Fibroblast of lung (primary cell): ENCODE data around the gene HILPDA. TPM values are rescaled to one million over a fixed set of nuclear protein-coding genes. Genes with fewer than 3 reads are reported as not detected.

Experiments used
- DNase-seq, 2 donors: peaks; one replicate each; pipeline versions ENCODE4 v3.0.0 to v3.0.0-alpha.2; 2010; ENCODE audit warnings: low read depth in 2 of 2
- H2AFZ ChIP-seq: 2 replicates; pipeline ENCODE4 v1.5.1; 2012; ENCODE audit warnings: low read length, control low read depth, inconsistent platforms
- H3K27ac ChIP-seq: 2 replicates; pipeline ENCODE4 v1.5.1; 2011; ENCODE audit warnings: low read length, control low read depth; ENCODE audit not compliant: insufficient read depth
- H3K27me3 ChIP-seq: 2 replicates; pipeline ENCODE4 v1.5.1; 2011; ENCODE audit warnings: mild to moderate bottlenecking, low read length; ENCODE audit not compliant: control insufficient read depth, insufficient read depth
- H3K36me3 ChIP-seq: 2 replicates; pipeline ENCODE4 v1.5.1; 2011; ENCODE audit warnings: low read length; ENCODE audit not compliant: control insufficient read depth, insufficient read depth
- H3K4me1 ChIP-seq: 2 replicates; pipeline ENCODE4 v1.5.1; 2011; ENCODE audit warnings: low read length; ENCODE audit not compliant: control insufficient read depth, insufficient read depth; ENCODE audit errors: extremely low read depth
- H3K4me2 ChIP-seq: 2 replicates; pipeline ENCODE4 v1.5.1; 2011; ENCODE audit warnings: low read length, control low read depth; ENCODE audit not compliant: insufficient read depth; ENCODE audit errors: extremely low read depth
- H3K4me3 ChIP-seq, 4 experiments: fragments of 200-600 bp in 1 of 4; sonication (generic) in 1 of 4; replicated peaks in 1 of 4; 2 replicates each; pipeline ENCODE4 v1.5.1; 2011 to 2016; ENCODE audit warnings: low read length in 4 of 4, low read depth in 3 of 4, mild to moderate bottlenecking in 3 of 4, control low read depth in 2 of 4, inconsistent platforms in 1 of 4, mixed read lengths in 1 of 4; ENCODE audit not compliant: insufficient read depth in 1 of 4; ENCODE audit errors: control extremely low read depth in 1 of 4
- H3K79me2 ChIP-seq: 2 replicates; pipeline ENCODE4 v1.5.1; 2012; ENCODE audit warnings: mild to moderate bottlenecking, low read length, inconsistent platforms; ENCODE audit not compliant: control insufficient read depth, insufficient read depth
- H3K9ac ChIP-seq: 2 replicates; pipeline ENCODE4 v1.5.1; 2011; ENCODE audit warnings: mild to moderate bottlenecking, low read length, control low read depth; ENCODE audit not compliant: insufficient read depth
- H3K9me3 ChIP-seq: 2 replicates; pipeline ENCODE4 v1.5.1; 2012; ENCODE audit warnings: low read depth, low read length; ENCODE audit not compliant: control insufficient read depth, insufficient read depth
- H4K20me1 ChIP-seq: 2 replicates; pipeline ENCODE4 v1.5.1; 2011; ENCODE audit warnings: low read length; ENCODE audit not compliant: control insufficient read depth, insufficient read depth; ENCODE audit errors: extremely low read depth
- EZH2 ChIP-seq: IDR thresholded peaks from 2 replicates; pipeline ENCODE4 v1.5.1; 2012; ENCODE audit warnings: low read length, control low read depth, mild to moderate bottlenecking; ENCODE audit errors: missing control alignments
- polyA plus RNA-seq, 2 donors: library from polyadenylated mRNA; depleted of rRNA in 1 of 2; stranded (reverse) in 1 of 2; unstranded in 1 of 2; fragments of >200 nt; gene quantifications; 2 replicates each; pipeline ENCODE4 v1.2.1, GENCODE V29; 2011 to 2012; ENCODE audit warnings: missing spikeins in 1 of 2
- total RNA-seq: library from RNA; depleted of rRNA; stranded (reverse); fragments of >200 nt; gene quantifications from 2 replicates; pipeline ENCODE4 v1.2.1, GENCODE V29; 2014
- TF ChIP-seq, protein P1 (sequence below), 2 donors: IDR thresholded peaks in 1 of 2; conservative IDR thresholded peaks in 1 of 2; 1 replicate in 1 of 2; 2 replicates in 1 of 2; pipeline ENCODE4 v1.5.1; 2011 to 2012; ENCODE audit warnings: low read length in 2 of 2, control low read depth in 1 of 2, inconsistent platforms in 1 of 2, low read depth in 1 of 2, mild to moderate bottlenecking in 1 of 2

The HILPDA gene
- total and polyA plus RNA-seq, 2 donors (not counting 1 experiment from before 2014, with no cell fraction given): 17.7 to 20.1 TPM

DNA sequence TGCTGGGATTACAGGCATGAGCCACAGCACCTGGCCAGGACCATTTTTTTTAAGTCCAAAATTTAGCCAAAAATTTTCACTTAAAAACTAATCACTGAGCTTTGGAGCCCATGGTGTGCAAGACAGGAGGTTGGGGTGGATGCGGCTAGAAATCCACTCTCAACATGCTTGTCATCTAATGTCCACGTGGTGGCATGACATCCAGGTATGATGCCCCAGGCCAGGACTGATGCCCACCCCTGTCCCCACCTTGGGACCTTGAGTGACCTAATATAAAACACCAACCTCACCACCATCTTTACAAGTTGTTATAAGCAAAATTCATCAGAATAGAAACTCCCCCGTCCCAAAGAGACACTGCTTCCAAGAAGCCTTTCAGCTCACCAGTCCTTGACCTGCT is 25.5 kb upstream of the HILPDA start:
- Histone ChIP-seq H3K4me1 (no peaks in the 10 kb centered on the region), H3K27ac (no peak overlapping the region), H3K4me2 (no peak overlapping the region), H2AFZ (no peak overlapping the region), H3K27me3 (peaks cover 6% of the 10 kb centered on the region), H3K36me3 (no peaks in the 10 kb centered on the region), H3K9me3 (no peaks in the 10 kb centered on the region), H3K79me2 (no peaks in the 10 kb centered on the region), H3K9ac (no peak overlapping the region), H3K4me3 (no peak overlapping the region), H4K20me1 (no peaks in the 10 kb centered on the region)
- TF ChIP-seq, protein P1, sequence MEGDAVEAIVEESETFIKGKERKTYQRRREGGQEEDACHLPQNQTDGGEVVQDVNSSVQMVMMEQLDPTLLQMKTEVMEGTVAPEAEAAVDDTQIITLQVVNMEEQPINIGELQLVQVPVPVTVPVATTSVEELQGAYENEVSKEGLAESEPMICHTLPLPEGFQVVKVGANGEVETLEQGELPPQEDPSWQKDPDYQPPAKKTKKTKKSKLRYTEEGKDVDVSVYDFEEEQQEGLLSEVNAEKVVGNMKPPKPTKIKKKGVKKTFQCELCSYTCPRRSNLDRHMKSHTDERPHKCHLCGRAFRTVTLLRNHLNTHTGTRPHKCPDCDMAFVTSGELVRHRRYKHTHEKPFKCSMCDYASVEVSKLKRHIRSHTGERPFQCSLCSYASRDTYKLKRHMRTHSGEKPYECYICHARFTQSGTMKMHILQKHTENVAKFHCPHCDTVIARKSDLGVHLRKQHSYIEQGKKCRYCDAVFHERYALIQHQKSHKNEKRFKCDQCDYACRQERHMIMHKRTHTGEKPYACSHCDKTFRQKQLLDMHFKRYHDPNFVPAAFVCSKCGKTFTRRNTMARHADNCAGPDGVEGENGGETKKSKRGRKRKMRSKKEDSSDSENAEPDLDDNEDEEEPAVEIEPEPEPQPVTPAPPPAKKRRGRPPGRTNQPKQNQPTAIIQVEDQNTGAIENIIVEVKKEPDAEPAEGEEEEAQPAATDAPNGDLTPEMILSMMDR (conservative IDR thresholded peaks at IDR 0.05 in 1 of 2, IDR thresholded peaks at IDR 0.05 in 1 of 2; ENCODE audit: low read depth in 1 of 2, low read length in 2 of 2): no peak
- TF ChIP-seq EZH2: no peak
- no peak for DNase-seq

DNA sequence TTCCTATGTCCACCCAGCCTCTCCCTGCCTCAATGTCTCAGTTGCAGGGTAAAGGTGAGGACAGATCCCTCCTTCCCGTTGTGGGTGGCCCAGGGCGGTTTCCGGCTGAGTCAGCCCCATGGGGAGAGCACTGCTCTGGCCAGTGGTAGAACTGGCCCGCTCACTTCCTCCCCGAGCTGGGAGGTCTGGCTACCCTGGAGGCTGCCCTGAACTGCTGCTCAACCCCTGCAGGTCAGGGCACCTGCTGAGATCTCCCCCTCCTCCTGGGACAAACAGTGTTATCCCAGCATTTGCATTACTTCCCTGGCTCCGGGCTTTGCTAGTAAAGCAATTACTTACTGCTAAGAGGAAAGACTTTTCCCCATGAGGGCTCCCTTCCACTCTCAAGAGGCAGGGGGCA is 24.5 kb upstream of the HILPDA start:
- Histone ChIP-seq H3K9ac (no peak overlapping the region), H3K27ac (no peak overlapping the region), H3K9me3 (no peaks in the 10 kb centered on the region), H4K20me1 (no peaks in the 10 kb centered on the region), H3K4me2 (no peak overlapping the region), H3K4me3 (no peak overlapping the region), H2AFZ (no peak overlapping the region), H3K79me2 (no peaks in the 10 kb centered on the region), H3K4me1 (no peaks in the 10 kb centered on the region), H3K27me3 (peaks cover 7% of the 10 kb centered on the region), H3K36me3 (no peaks in the 10 kb centered on the region)
- TF ChIP-seq, protein P1 (conservative IDR thresholded peaks at IDR 0.05 in 1 of 2, IDR thresholded peaks at IDR 0.05 in 1 of 2; ENCODE audit: low read depth in 1 of 2, low read length in 2 of 2): no peak
- no peak for TF ChIP-seq EZH2
- no peak for DNase-seq

DNA sequence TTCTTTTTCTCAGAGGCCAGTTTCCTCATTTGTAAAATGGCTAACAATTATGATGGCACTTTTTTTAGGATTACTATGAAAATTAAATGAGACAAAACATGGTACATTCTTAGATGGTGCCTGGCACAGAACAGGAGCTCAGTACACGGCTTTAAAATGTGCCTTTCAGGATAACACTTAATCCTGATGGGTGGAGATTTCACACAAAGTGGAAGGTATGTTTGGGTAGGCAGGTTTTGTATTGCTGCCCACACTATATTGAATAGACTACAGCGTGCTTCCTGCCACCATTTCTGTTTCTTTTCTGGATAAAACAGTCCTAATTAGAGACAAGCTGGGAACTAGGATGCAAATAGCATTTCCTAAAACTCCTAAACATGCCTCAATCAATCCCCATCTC is 23.9 kb upstream of the HILPDA start:
- Histone ChIP-seq H3K9me3 (no peaks in the 10 kb centered on the region), H4K20me1 (no peaks in the 10 kb centered on the region), H3K9ac (no peak overlapping the region), H2AFZ (no peak overlapping the region), H3K27ac (no peak overlapping the region), H3K4me1 (no peaks in the 10 kb centered on the region), H3K4me2 (no peak overlapping the region), H3K4me3 (no peak overlapping the region), H3K79me2 (no peaks in the 10 kb centered on the region), H3K27me3 (peaks cover 8% of the 10 kb centered on the region), H3K36me3 (no peaks in the 10 kb centered on the region)
- no peak for DNase-seq
- TF ChIP-seq, protein P1 (conservative IDR thresholded peaks at IDR 0.05 in 1 of 2, IDR thresholded peaks at IDR 0.05 in 1 of 2; ENCODE audit: low read depth in 1 of 2, low read length in 2 of 2): no peak
- no peak for TF ChIP-seq EZH2
